NAMALWA (cell line): ENCODE data around the gene HES7.
"Not testable (repeated sequence)": the region's sequence is repeated elsewhere in the genome, so short reads cannot be mapped to it uniquely, and the experiment has no call there.

Source experiments
- DNase-seq: peaks from one replicate; pipeline ENCODE4 v3.0.0-alpha.2; 2015; ENCODE audit warnings: low spot score

The HES7 gene

DNA sequence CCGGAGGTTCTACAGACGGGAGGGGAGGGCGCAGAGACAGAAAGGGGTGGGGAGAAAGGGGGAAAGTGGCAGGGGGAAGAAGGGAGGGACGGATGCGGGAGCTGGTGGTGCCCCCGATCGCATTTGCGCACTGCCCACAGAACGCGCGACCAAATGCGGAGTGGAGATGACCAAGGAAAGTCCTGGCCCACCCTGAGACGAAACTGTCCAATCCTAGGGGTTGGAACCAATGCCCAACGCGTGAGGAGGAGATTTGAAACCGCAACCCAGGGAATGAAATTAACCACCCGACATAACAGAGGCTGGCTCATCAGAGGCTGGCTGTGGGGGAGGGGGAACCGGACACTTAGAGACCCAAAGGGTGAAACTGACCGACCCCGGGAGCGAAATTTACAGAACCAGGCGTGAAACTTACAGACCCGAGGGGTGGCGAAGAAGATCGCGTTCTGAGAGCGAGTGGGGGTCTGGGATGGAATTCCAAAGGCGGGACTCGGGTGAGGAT lies 1.4 kb downstream of the HES7 start:
- DNase-seq: no peak

- peak; percentile 63 for DNase-seq
These were observed 2.1 kb downstream of the HES7 start for GRCh38 chr17:8121681-8122421.

DNA sequence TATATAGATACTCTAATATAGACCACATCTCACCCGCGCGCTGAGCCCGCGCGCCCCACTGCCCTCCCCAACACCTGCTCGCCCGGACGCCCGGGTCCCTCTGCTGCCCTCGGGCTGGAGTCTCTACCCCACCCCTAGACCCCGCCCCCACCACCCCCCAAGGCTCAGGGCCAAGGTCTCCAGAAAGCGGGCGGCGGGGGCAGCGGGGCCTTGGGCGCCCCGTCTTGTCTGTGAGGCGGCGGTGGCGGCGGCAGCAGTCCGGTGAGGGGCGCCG lies 2.6 kb downstream of the HES7 start:
- DNase-seq: no peak

- DNase-seq: peak; percentile 81
These were observed 3.1 kb downstream of the HES7 start for GRCh38 chr17:8120520-8121406.

DNA sequence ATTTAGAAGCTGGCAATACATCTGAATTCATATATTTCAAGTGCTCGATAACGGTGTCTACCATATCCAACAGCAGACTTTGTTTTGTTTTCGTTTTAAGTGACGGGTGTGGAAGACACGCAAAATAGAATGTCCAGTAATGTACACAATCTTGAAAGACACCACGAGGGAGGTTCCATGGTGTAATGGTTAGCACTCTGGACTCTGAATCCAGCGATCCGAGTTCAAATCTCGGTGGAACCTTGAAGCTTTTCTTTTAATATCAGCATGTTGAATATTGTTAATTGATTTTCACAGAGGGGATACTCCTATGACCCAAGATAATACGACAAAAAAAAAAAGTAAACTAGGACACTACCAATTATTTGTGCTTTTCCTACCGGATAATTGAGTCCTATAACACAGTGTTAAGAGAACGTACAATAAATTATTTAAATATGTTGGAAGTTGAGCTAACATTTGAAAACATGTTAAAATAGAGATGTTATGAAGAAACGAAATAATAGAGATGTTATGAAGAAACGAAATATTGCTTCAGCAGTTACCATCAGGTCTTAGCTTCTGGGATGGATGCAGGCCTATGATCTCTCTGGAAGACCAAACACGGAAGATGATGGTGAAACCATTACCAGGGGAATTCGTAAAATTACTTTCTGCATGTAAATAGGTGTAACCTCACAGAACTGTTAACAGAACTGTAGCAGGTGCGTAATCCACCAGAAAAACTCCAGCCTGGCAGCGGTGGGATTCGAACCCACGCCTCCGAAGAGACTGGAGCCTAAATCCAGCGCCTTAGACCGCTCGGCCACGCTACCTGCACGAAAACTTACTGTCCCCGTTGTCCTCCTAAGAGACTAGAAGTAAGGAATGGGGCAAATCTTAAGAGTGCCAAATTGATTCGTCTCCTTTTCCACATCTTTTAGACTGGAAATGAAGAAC lies 4.1 kb downstream of the HES7 start:
- peak; percentile 94 for DNase-seq

DNA sequence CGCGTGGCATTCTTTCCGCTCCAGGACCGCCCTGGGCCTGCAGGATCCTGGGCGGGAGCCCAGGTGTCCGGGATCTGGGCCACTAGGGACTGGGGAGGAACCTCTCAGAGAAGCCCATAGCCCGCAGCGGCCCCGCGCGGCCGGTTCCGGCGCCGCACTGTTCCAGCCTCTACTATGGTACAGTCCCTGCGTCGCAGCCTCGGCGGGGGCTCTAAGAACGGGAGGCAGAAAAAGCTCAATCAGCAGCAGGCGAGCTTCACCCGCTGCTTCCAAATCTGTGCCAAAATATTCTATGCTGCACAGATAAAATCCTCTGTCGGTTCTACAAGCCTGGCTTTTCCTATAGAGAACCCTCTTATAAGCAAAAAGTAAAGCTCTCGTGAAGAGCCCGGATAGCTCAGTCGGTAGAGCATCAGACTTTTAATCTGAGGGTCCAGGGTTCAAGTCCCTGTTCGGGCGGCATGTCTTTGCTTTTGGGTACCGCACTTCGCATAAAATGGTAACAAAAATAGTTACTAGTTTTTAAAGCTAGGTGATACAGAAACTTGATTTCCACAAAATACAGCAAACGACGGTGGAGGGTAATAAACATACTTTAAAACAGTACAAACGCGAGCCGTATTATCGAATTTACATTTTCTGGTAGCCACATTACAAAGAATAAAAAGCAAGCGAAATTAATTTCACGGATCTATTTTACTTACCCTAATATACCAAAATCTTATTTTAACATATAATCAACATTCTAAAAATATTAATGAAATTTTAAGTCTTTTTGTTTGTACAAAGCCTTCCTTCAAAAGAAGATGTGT lies 4.9 kb downstream of the HES7 start:
- peak; percentile 84 for DNase-seq

- no peak for DNase-seq
These were observed 5.7 kb downstream of the HES7 start, which contains the start of gene ALOXE3 for GRCh38 chr17:8117980-8118768. Gene ALOXE3, minus strand, starts transcription at chr17:8118514. Its CDS starts 524 bp downstream, at chr17:8117990.

DNA sequence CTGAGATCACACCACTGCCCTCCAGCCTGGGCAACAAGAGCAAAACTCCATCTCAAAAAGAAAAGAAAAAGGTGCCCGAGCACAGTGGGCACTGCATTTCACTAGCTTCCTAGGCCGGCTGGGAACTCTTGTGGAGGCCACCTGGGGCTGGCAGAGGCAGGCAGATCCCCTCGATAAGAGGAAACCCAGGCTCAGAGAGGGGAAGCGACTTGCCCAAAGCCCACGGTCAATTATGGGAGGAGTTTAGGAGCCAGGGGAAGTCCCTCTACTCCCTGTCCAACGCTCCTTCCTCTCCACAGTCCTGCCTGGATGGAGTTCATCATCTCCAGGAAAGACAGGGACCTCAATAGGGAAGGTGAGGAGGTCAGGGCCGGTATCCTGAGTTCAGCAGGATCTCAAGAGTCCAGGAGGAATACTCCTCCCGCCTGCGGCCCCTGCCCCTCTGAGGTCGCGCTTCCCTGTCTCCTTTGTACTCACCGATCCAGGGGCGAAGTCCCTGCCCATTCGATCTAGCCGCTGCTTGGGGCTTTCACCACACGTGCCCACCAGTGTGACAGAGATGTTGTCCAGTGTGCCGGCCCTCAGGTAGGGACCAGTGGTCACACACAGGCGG lies 6.4 kb downstream of the HES7 start:
- DNase-seq: no peak

GRCh38 chr17:8116776-8117175 lies 7.1 kb downstream of the HES7 start:
- DNase-seq: no peak

DNA sequence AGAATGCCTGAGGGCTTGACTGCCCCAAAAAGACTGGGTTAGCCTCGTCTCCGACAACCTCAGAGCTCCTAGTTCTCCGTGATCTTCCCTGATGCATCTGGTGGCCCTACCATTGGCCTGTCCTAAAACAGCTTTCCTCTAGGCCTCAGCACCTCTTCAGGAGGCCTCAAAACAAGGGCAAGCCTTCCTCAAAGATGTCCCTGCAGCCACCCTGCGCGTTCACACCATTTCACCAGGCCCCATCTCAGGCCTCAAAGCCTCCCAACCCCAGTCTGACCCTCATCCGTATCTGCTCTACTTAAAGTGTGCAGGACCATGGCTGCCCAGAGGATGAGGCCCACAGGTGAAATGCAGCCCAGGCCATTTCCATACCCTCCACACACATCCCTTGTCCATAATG lies 13.0 kb downstream of the HES7 start:
- no peak for DNase-seq

DNA sequence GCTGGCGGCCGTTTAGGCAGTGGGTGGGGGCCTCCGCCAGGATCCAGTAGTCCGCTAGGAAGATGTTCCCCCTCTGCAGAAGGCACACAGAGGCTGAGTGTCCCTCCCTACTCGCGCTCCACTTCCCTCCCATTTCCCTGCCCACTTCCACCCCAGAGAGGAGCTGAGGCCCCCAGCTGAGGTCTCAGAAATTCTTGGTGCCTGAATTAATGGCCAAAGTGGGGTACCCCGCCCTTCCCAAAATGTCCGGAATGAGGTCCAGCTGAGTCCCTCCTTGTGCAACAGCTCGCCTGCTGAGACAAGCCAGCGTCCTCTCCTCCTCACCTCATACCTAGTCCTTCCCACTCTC lies 13.5 kb downstream of the HES7 start:
- no peak for DNase-seq

GRCh38 chr17:8109661-8110455 lies 14.0 kb downstream of the HES7 start:
- peak; percentile 57 for DNase-seq

DNA sequence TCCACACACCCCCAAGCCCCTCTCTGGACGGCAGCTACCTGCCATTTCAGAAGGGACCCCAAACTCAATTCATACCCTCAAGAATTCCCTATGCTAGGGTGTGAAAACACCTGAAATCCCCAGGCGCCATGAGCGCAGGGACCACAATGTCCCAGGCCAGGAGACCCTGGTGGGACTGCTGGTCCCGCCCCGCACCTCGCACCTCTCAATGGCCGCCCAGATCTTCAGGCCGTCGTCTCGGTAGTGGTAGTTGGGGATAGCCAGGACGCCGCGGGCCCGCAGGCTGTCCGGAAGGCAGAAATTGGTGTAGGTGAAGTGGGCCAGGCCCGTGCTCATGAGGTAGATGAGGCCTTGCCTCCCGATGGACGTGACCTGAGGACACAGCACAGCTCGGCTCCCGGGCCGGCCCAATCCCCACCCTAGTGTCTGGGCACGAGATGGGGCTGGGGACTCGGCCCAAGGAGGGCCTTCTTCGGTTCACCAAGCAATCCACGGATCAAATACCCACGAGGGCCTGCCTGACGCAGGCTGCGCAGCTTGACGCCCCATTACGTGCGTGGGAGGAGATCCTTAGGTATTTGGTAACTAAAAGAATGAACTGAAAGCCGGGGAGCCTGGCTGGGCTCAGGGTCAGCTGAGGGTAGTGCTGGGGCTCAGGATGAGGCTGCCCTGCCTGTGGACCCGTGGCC lies 14.8 kb downstream of the HES7 start:
- no peak for DNase-seq

GRCh38 chr17:8106980-8107379 lies 16.9 kb downstream of the HES7 start:
- DNase-seq: not testable (repeated sequence)

- DNase-seq: no peak
These were observed 17.9 kb downstream of the HES7 start for GRCh38 chr17:8105957-8106398.

GRCh38 chr17:8104911-8105310 lies 19.0 kb downstream of the HES7 start:
- no peak for DNase-seq

DNA sequence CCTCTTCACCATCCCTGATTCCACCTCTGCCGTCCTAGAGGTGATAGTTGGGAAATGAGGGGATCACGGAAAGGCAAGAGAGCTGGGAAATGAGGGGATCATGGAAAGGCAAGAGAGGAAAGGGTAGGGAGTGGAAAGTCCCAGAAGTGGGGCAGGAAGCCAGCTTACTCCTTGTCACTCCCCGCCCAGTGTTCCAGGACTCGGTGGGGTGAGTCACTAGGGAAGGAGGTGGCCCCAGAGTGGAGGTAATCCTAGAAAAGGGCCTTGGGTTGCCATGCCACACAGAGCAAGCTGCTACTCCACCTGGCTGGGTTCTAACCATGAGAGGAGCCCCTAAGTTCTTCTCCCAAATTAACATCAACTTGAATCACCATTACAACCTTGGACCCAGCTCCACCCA lies 20.4 kb downstream of the HES7 start:
- DNase-seq: no peak

DNA sequence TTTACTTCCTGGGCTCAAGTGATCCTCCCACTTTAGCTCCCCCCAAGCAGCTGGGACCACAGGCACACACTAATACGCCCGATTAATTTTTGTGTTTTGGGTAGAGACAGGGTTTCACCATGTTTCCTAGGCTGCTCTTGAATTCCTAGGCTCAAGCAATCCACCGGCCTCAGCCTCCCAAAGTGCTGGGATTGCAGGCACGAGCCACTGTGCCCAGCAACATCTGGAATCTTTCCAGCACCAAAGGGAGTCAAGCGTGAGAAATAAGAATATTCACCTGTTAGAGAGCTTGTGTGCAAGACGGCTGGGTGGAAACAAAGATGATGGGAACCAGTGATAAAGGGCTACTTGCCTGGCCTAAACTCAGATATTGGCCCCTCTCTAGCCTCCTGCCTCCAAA lies 22.2 kb downstream of the HES7 start:
- no peak for DNase-seq

- DNase-seq: no peak
These were observed 23.1 kb downstream of the HES7 start for GRCh38 chr17:8100763-8101162.
